Lower leg skin (tissue), 4 donors: ENCODE measurements around the gene MPIG6B. TPM values are rescaled to one million over a fixed set of nuclear protein-coding genes. Genes with fewer than 3 reads are reported as not detected.

ENCODE experiments used
- DNase-seq, 2 donors: peaks; one replicate each; pipeline ENCODE4 v3.0.0-alpha.2; 2019; ENCODE audit warnings: low spot score in 2 of 2
- H3K4me3 ChIP-seq: fragments of 200-600 bp; sonication (generic); 2 replicates; pipeline ENCODE4 v1.5.1; 2017; ENCODE audit warnings: mild to moderate bottlenecking, low read depth; ENCODE audit not compliant: poor library complexity, severe bottlenecking
- CTCF ChIP-seq, 3 donors: fragments of 450-650 bp; IDR thresholded peaks; one replicate each; pipeline ENCODE4 v1.5.1; 2016; ENCODE audit warnings: antibody characterized with exemption in 3 of 3, mild to moderate bottlenecking in 3 of 3, moderate library complexity in 2 of 3
- POLR2A ChIP-seq, 2 donors: fragments of 450-650 bp; IDR thresholded peaks; one replicate each; pipeline ENCODE4 v1.6.1; 2016 to 2017; ENCODE audit warnings: antibody characterized with exemption in 2 of 2, mild to moderate bottlenecking in 1 of 2, moderate library complexity in 1 of 2
- WGBS, 2 donors: methylation state at CpG; one replicate each; pipeline ENCODE4 v1.1.5; 2018; 5-methylcytosine and 5-hydroxymethylcytosine counted together
- intact Hi-C: fragments of 100-400 bp; cut with DNase I; formaldehyde crosslinking; loops from one replicate; pipeline ENCODE4 v1.15.0; 2023; ENCODE audit warnings: low total_unique reads
- total RNA-seq, 4 donors: library from RNA; depleted of rRNA; stranded (reverse); fragments of >200 nt; gene quantifications; one replicate each; pipeline ENCODE4 v1.1.0, GENCODE V29; 2016

MPIG6B gene
- total RNA-seq, 4 donors from 2014 or later, result 6.0 to 10.5 (median 7.9) TPM

- TF ChIP-seq CTCF (IDR thresholded peaks at IDR 0.05) (no peak), POLR2A (IDR thresholded peaks at IDR 0.05) (no peak)
- 0 to 2% methylated on average over 22 to 29 of the region's 40 CpGs for WGBS, 2 donors
- peak overlapping the region; percentile 19 for H3K4me3 ChIP-seq
- DNase-seq, result no peak
- intact Hi-C loops, result no loop called here
Measured at GRCh38 chr6:31681135-31681671, 42.0 kb upstream of the MPIG6B start.

GRCh38 chr6:31683591-31683990, 39.6 kb upstream of the MPIG6B start:
- intact Hi-C loops, result no loop called here
- DNase-seq, result no peak
- TF ChIP-seq POLR2A (IDR thresholded peaks at IDR 0.05) (no peak), CTCF (IDR thresholded peaks at IDR 0.05) (no peak)
- H3K4me3 ChIP-seq, result no peak overlapping the region
- WGBS, 2 donors, result 75 to 84% methylated on average over 13 of the region's 13 CpGs

GRCh38 chr6:31686483-31686882, 36.7 kb upstream of the MPIG6B start:
- 80 to 88% methylated on average over 5 of the region's 5 CpGs for WGBS, 2 donors
- no peak for DNase-seq
- no peak for TF ChIP-seq CTCF (IDR thresholded peaks at IDR 0.05)
- no peak for TF ChIP-seq POLR2A (IDR thresholded peaks at IDR 0.05)

GRCh38 chr6:31687321-31687720, 35.9 kb upstream of the MPIG6B start:
- H3K4me3 ChIP-seq, result no peak overlapping the region
- intact Hi-C loops, result loop anchor here (5.0 kb wide), 1 partner anchor 80 kb away; no protein-coding TSS in a partner anchor
- DNase-seq, result no peak
- 82 to 84% methylated on average over 8 of the region's 8 CpGs for WGBS, 2 donors
- no peak for TF ChIP-seq CTCF (IDR thresholded peaks at IDR 0.05)
- TF ChIP-seq POLR2A (IDR thresholded peaks at IDR 0.05), result no peak

More at GRCh38 chr6:31686483-31686882, 36.7 kb upstream of the MPIG6B start:
- no peak overlapping the region for H3K4me3 ChIP-seq
- intact Hi-C loops, result loop anchor here (5.0 kb wide), 1 partner anchor 81 kb away; no protein-coding TSS in a partner anchor

- intact Hi-C loops, result loop anchor here (5.0 kb wide), 1 partner anchor 79 kb away; no protein-coding TSS in a partner anchor
- WGBS, 2 donors, result 84% methylated on average over 14 of the region's 14 CpGs
- DNase-seq, result no peak
- TF ChIP-seq CTCF (IDR thresholded peaks at IDR 0.05) (no peak), POLR2A (IDR thresholded peaks at IDR 0.05) (no peak)
- no peak overlapping the region for H3K4me3 ChIP-seq
Measured at GRCh38 chr6:31687860-31688693, 35.1 kb upstream of the MPIG6B start.
